Fibroblast of lung (primary cell): ENCODE data around the gene CCHCR1.

Source experiments
- CTCF ChIP-seq, 2 donors: IDR thresholded peaks in 1 of 2; conservative IDR thresholded peaks in 1 of 2; 1 replicate in 1 of 2; 2 replicates in 1 of 2; pipeline ENCODE4 v1.5.1; 2011 to 2012; ENCODE audit warnings: low read length in 2 of 2, control low read depth in 1 of 2, inconsistent platforms in 1 of 2, low read depth in 1 of 2, mild to moderate bottlenecking in 1 of 2
- EZH2 ChIP-seq: IDR thresholded peaks from 2 replicates; pipeline ENCODE4 v1.5.1; 2012; ENCODE audit warnings: low read length, control low read depth, mild to moderate bottlenecking; ENCODE audit errors: missing control alignments

GRCh38 chr6:31143148-31143547 lies 14.5 kb downstream of the CCHCR1 start:
- TF ChIP-seq CTCF (conservative IDR thresholded peaks at IDR 0.05 in 1 of 2, IDR thresholded peaks at IDR 0.05 in 1 of 2; ENCODE audit: low read depth in 1 of 2, low read length in 2 of 2): no peak
- TF ChIP-seq EZH2: no peak
